HG03060 (cell line): ENCODE measurements around the gene FOXB1.

ENCODE experiments used
- ATAC-seq: cut with Tn5 transposase; IDR thresholded peaks from one replicate; pipeline ENCODE4 v1.9.1; 2021; ENCODE audit warnings: low read depth, moderate number of reproducible peaks; ENCODE audit not compliant: unreplicated experiment

The FOXB1 gene

DNA sequence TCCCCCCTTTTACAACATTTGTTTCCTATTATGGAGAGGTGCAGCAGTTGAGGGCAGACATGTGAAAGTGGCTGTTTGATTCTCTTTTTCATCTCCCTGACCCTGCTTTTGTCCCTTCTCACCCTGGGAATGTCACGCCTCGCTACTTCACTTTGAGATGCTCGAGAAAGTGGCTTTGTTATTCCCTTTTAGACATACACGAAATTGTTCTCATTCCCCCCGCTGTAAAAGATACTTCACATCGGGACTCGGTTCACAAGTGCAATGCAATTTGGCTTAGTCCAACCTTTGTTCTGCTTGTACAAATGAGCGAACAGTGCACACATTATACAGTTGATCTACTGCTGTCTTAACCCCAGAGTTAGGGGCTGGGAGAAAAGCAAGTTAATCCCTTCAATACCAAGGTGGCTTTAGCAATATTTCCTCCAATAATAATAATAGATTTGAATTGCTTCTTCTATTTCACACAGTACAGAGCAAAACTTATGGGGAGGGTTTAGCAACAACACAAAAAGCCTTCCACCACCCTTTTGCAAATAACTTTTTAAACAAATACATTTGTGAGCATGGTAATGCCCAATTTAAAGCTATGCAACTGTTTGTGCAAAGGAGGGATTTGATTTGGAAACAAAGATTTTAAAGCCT, 5.7 kb upstream of the FOXB1 start:
- ATAC-seq, result no peak

DNA sequence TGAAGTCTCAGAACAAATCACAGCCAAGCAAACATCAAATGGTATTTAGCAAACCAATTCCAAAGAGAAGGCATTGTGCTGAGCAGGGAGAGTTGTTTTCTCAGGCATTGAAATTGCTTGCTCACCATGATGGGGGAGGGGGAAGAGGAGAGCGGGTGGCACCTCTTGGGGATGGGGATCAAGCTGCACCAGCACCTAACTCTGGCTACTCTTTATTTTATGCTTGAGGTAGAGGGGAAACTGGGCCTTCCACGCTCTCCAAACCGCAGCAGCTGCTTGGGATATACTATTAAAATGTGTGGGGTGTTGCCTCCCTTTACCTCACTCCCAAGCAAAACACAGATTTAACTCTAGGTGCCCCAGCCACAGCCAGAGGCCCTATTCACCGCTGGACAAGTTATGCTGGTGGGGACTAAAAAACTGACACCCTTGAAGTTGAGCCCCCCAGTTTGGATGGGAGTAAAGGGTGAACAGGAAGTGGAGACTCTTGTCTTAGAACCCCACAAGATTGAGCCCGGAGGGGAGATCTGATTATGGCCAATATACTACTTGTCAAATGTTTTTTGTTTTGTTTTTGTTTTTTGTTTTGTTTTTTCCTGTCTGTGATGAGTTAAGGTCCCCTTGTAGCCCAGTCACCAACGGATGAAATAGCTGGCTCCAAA, 5.0 kb upstream of the FOXB1 start:
- no peak for ATAC-seq

DNA sequence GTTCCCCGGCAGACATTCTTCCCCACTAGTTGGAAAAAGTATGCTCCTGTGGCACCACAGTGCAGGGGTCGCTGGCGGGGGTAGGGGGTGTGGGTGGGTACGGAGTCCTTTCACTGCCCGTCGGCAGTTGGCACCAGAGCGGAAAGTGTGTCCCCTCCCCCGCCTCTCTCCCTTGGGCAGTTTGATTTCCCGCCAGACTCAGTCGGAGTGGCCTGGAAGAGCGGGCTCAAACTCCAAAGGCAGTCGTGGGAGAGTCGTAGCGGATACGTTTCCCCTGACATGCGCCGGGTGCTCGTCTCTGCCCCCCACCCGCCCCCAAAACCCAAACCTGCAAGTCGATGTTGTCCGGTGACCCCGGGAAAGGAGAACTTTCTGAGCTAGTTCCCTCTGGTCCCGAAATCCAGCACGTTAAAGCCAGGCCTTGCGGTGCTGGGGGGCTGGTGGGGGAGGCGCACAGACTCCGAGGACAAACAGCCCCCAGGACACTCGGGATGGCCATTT, 4.4 kb upstream of the FOXB1 start:
- no peak for ATAC-seq

DNA sequence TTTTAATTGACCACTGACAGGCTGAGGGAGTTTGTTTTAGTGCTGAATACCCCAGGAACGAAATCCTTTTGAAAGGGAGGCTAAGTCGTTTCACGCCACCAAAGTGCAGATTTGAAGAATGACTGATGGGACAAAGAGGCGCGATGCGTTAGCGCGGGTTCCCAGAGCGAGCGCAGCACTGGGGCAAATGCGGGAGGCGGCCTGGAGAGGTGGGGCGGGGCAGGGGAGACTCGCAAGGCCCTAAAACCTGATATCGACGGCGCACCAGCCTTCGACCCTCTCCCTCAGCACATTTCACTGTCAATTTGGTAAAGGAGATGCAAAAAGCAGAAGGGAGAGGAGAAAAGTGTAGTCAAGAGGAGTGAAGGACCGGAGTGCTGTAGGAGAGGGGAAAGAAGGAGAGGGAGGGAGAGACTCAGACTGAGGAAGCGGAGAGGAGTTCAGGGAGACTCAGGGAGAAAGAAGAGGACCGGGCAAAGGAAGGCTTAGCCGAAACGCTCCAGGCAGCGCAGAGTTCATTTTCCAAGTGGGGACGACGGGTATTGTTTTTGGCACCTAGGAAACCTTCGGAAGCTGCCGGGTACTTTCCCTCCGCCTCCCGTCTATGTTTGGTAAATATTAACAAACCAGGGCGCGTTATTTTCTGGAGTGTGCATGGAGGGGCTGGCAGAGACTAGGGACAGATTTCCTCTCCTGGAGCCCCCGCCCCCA, 3.8 kb upstream of the FOXB1 start:
- ATAC-seq, result no peak

DNA sequence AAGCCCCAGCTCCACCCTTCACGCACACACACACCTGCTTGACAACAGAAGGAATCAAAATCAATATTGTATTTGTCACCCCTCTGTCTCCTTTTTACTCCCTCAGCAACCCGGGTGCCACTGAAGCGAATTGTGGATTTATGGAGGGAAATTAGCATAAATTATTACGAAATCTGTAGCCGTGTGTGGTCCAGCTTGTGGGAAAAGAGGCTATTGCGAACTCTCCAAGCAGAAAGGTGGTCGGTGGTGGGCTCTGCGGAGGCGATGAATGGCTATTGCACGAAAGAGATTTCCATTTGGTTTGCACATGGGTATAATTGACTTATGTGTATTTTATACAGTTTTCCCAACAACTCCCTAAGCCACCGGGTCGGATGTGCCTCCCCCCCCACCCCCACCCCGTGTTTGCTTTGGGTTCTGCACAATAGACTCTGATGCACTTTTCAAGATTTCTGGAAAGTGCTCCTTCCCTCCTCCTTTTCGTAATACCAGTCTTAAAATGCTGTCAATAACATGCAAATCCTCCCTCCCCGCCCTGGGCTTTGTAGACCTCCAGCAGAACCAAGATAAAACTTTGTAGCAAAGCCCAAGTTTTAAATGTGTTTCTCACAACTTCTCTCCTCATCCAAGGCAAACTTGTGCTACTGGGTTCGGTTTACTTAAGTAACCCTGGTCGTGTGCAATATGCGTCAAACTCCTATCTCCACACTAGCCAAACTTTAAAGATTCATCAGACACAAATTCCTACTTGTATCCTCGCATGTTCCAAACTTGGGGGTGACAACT, 3.1 kb upstream of the FOXB1 start:
- no peak for ATAC-seq

DNA sequence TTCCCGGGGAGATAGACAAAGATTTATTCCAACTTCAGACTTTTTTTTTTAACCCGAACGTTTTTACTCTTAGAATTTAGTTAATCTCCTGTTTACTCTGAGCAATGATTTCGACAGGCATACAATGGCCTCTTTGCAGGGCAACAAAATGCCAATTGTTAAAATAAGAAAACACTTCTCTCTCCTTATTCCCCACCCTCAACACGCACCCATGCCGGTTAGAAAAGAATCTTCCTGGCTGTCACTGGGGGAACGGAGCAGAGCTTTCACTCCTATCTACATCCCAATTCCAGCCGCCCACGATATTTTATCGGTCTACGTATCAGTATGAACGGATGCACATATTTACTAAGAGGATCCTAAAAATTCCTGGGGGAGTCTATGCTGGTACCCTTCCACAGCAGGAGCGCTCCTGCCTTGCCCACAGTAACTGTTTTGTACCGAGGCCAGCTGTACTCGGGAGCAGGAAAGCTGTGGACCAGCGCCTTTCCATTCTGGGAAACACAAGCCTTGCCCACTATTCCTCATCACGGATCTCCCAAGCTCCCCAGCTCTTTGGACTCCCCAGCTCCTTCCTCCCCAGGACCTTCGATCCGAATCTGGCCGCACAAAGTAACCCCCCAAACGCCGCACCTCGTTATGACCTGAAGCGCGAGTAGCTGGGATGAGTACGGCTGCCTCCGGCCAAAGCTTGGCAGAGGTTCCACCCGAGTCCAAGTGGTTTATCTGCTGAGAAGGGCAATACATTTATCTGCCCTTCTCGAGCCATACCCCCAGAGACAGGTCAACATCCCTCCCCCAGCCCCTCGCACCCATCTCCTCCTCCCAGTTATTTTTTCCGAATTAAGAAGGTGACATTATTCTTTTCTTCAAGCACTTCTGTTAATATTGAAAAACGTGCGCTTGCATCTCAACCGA, 2.2 kb upstream of the FOXB1 start:
- no peak for ATAC-seq

DNA sequence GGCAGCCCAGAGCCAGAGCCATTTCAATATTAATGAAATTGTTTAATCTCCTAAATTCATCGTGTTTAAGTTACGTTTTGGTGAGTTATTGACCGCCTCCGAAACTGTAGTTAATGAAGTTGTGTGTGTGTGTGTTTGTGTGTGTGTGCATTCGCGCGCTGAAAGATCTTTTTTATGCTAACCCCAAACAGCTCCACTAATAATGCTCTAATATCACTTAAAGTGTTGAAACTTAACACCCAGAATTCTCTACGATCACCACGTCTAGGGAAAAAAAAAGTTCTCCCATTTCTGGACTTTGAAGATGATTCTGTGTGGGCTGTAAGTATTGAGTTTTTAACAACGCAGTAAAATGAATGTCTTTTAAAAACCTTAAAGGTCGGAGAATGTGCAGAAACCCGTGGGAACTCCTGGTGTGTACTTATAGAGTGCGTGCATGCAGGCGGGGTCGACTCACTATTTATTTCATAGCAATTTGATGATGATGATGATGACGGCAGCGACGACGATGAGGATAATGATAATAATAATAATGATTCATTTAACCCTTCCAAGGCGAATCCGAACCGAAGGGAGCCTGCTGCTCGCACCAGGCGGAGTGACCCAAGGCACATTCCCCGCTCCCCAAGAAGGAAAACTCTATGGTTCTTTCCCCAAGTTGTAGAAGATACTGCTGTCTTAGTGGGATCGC, 1.4 kb upstream of the FOXB1 start:
- ATAC-seq, result no peak

DNA sequence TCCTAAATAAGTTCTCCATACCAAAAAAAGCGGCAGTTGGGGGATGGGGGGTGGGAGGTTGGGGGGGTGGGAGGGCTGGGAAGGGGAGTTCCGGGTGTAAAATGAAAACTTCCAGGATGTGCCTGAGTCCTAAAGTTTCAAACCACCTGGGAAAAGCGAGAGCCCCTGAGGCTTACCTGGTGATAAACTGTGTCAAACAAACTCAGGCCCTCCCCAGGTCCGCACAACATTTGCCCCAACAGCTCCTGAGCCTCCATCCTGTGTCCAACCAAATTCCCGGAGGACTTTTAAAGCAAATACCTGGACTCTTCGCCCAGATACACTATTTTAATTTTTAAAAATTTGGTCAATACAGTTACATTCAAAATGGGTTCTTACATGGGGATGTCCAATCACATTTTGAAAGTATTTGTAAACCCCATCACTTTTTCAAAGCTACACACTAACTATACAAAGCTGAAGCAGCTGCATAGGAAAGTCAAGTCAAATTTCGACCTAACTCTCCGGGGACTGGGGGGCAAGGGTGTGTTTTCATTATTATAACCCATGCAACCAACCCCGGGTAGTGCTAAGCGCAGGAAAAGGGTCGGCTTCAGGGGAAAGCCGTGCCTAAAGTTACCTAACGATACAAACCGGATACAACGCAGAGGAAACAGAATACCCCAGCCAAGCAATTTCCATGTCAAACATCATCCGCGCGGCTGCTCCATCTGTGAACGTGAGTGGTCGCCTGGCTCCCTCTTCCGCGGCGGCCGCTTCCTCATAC, 685 bp upstream of the FOXB1 start:
- no peak for ATAC-seq

DNA sequence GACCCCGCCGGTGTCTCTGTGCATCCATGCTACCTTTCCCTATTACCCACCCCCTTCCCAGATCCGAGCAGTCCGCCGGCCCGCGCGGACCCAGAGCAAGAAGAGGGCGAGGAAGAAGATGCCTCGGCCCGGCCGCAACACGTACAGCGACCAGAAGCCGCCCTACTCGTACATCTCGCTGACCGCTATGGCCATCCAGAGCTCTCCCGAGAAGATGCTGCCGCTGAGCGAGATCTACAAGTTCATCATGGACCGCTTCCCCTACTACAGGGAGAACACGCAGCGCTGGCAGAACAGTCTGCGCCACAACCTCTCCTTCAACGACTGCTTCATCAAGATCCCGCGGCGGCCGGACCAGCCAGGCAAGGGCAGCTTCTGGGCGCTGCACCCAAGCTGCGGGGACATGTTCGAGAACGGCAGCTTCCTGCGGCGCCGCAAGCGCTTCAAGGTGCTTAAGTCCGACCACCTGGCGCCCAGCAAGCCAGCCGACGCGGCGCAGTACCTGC, 788 bp downstream of the FOXB1 start:
- no peak for ATAC-seq

DNA sequence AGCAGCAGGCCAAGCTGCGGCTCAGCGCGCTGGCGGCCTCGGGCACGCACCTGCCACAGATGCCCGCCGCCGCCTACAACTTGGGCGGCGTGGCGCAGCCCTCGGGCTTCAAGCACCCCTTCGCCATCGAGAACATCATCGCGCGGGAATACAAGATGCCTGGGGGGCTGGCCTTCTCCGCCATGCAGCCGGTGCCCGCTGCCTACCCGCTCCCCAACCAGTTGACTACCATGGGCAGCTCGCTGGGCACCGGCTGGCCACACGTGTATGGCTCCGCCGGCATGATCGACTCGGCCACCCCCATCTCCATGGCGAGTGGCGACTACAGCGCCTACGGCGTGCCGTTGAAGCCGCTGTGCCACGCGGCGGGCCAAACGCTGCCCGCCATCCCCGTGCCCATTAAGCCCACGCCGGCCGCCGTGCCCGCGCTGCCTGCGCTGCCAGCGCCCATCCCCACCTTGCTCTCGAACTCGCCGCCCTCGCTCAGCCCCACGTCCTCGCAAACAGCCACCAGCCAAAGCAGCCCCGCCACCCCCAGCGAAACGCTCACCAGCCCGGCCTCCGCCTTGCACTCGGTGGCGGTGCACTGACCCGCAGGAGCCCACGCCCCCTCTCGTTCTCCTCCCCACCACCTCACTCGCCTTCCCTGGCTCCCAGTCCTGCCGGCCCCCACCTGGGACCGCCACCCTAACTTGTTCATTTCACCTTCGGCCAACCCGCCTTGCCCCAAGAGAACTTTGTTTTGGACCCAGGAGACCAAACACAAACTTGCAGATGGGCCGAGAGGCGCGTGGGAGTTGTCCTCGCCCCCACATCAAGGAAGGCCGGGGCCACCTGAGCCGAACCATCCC, 1.5 kb downstream of the FOXB1 start:
- ATAC-seq, result no peak

DNA sequence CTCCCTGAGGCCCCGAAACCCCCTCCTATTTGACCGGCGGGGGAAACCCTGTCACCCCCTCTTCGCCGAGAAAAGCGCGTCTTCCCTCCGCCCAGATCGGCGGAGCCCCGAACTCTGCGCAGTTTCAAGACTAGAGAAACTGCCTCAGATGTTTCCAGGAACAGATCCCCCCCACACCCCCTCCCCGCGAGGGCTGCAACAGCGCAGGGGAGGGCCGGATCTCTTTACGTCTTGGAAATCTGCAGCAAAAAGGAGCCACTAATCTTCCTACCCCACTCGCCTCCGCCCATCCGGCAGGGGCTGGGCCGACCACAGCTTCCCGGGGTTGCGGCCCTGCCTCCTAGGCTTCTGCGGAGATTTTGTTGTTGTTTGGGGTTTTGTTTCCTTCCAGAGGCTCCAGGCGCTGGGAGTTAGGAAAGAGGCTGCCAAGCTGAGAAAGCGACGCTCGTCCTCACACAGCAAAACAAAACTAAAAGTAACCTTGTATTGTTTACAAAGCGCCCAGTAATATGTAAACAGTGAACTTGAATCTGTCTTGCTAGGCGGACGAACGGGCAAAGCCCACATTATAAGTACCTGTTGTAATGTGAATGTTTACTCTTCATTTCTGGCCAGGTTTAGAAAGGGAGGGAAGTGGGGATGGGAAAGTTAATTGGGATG, 2.2 kb downstream of the FOXB1 start:
- no peak for ATAC-seq

DNA sequence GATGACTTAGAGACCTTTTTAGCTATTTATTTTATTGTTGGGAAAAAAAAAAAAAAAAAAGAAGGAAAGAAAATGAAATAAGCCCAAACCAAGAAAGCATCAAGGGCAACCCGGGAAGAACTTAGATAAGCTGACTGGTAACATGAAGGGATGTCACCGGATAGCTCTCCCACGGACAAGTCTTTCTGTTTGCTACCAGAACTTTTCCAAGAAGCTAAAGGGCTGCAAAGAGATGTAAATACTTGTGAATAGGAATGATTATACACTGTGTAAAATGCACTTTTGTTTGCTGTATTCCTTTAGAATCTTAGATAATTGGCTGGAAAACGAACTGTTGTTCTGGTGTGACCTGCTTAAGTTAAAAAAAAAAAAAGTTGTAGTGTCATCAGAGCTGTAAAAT, 2.8 kb downstream of the FOXB1 start:
- ATAC-seq, result no peak

DNA sequence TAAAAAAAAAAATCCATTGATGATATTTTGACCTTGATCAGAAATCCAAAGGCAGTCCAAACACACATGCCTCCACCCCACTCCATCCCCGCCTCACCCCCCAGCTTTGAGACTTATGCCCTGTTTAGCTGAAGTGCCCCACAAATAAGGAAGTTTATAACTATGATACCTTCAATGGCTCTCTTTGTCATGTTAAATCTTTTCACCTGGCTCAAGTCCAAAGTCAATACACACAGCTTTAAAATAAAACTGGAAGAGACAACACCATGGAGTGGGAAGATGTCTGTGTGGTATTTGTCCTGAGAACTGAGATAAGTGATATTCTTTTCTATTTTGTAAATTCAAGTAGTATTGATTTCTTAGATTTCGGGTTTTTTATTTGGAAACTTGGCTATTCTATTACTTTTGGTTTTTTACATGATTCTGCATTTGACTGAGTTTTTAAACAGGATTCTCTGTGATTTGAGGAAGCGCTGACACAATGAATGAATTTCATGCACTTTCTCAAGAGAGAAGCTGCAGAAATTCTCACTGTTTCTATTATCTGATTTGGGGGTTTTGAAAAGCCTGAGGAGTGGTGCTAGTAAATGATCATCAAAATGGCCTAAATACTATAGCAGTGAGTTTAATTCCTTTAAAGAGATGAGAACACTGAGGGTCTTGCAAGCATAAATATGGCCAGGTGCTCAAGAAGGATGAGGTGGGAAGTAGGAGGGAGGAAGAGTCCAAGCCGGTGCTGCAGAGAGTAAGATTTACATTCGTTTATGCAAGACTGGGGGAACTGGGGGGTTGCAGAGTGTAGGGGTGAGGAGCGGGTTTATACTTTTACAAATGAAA, 5.2 kb downstream of the FOXB1 start:
- ATAC-seq, result no peak

DNA sequence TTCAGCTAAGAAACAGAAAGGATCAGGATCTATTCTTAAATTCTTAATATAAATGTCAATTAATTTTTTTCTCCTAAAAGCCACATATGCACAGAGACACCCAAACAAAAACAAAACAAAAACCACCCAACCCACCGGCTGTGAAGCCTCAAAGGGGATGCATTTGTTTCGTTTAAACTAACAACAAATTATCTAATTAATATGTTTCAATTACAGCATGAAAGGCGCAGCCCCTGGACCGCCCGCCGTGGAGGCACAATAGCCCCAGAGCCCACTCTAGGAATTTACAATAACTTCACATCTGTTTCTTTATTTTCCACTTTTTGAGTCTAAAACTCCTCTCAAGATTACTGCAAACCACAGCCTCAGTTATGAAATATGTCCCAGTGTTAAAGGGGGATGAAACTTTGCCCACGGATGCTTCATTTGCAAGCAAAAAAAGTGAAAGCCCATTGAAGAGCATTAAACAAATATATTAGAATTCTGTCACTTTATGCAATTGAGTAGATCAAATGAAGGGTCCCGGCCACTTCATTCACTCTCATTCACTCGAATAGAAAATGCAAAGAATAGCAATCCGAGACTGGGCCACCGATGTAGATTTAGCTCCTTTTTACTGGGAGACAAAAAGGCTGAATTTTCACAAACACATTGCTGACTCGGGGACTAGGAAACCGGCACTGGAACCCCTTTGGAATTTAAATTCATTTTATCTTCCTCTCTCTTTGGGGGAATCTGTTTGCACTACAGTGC, 6.0 kb downstream of the FOXB1 start:
- no peak for ATAC-seq

DNA sequence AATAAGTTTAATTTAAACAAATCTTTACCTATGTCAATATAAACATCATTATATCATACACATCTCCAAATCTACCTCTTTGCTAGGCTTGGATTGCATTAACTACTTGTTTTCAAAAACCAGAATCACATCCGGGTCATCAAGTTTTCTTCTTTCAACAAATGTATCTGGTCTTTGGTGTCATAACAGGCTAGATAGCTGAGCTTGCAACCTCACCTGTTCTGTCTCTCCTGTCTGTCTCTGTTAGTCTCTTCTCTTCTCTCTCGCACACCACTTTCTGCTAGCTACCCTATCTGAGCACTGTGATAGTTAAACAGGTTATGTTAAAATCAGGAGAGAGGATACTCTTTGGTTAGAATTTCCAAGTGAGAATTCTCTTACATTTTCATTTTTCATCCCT, 6.7 kb downstream of the FOXB1 start:
- no peak for ATAC-seq
